ENCODE measurements around the gene PSMG1. TPM values are rescaled to one million over a fixed set of nuclear protein-coding genes. Genes with fewer than 3 reads are reported as not detected.
A peak's percentile ranks its signal among the peaks of the same experiment; 100 is the strongest.

Gene PSMG1
- total RNA-seq, 2 experiments from 2014 or later: 7.8 to 7.9 TPM

DNA sequence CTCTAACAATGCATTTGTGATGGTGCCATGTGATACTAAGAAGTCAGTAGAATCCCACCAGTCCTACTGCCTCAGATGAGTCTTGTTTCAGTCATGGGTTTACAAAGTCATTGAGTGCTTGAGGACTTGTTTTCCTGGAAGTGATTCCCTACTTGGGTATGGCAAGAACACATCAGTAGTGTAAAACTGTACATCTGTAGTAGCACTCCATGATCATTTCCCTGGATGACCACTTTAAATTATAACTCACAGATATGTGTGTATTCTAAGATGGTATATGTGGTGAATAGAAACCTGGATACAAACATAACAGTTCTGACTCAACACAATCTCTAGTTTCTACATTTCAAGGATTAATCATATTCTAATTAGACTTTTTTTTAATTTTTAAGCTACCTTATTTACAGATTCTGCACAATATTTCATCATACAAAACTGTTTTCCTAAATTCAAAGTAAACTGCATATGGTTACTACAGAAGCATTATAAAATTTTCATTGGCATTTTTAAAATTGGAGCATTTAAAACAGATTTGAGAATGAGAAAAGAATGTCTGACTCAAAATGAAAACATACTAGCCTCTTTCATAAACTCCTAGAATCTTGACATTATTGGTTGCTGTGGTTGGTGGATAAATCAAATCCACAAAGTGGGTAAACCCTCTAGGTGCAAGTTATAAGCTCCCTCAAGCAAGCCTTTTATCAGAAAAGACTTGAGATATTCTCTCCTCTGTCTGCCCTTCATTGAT lies 6.8 kb upstream of the PSMG1 start:
- no peak overlapping the region for H3K4me3 Mint-ChIP-seq
- CTCF ChIA-PET: no interaction called here
- POLR2A ChIA-PET: no interaction called here
- TF ChIP-seq, protein P1, sequence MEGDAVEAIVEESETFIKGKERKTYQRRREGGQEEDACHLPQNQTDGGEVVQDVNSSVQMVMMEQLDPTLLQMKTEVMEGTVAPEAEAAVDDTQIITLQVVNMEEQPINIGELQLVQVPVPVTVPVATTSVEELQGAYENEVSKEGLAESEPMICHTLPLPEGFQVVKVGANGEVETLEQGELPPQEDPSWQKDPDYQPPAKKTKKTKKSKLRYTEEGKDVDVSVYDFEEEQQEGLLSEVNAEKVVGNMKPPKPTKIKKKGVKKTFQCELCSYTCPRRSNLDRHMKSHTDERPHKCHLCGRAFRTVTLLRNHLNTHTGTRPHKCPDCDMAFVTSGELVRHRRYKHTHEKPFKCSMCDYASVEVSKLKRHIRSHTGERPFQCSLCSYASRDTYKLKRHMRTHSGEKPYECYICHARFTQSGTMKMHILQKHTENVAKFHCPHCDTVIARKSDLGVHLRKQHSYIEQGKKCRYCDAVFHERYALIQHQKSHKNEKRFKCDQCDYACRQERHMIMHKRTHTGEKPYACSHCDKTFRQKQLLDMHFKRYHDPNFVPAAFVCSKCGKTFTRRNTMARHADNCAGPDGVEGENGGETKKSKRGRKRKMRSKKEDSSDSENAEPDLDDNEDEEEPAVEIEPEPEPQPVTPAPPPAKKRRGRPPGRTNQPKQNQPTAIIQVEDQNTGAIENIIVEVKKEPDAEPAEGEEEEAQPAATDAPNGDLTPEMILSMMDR (IDR thresholded peaks at IDR 0.05): no peak
- Histone ChIP-seq H3K4me1 (ENCODE audit: insufficient read depth, low read length) (no peaks in the 10 kb centered on the region), H3K9me3 (ENCODE audit: control insufficient read depth in 1 of 2, insufficient read depth in 1 of 2, low read length in 2 of 2) (no peaks in the 10 kb centered on the region), H3K27me3 (ENCODE audit: control insufficient read depth in 1 of 2, insufficient read depth in 2 of 2, low read length in 2 of 2) (no peaks in the 10 kb centered on the region), H3K36me3 (ENCODE audit: insufficient read depth, low read length) (peaks cover 12% of the 10 kb centered on the region), H3K27ac (ENCODE audit: low read depth in 1 of 2, low read length in 2 of 2) (no peak overlapping the region), H3K4me3 (ENCODE audit: low read length) (no peak overlapping the region)
- intact Hi-C loops (cut with DNase I, micrococcal nuclease): no loop called here
- peak overlapping the region; percentile 19 for H3K27ac Mint-ChIP-seq
- H3K9me3 Mint-ChIP-seq: no peaks in the 10 kb centered on the region
- no peaks in the 10 kb centered on the region for H3K27me3 Mint-ChIP-seq
- peaks cover 13% of the 10 kb centered on the region for H3K36me3 Mint-ChIP-seq (ENCODE audit: low read depth)
- no peak for ATAC-seq (ENCODE audit: poor library complexity)
- no peak for DNase-seq
- peaks cover 38% of the 10 kb centered on the region for H3K4me1 Mint-ChIP-seq (ENCODE audit: low read depth)

DNA sequence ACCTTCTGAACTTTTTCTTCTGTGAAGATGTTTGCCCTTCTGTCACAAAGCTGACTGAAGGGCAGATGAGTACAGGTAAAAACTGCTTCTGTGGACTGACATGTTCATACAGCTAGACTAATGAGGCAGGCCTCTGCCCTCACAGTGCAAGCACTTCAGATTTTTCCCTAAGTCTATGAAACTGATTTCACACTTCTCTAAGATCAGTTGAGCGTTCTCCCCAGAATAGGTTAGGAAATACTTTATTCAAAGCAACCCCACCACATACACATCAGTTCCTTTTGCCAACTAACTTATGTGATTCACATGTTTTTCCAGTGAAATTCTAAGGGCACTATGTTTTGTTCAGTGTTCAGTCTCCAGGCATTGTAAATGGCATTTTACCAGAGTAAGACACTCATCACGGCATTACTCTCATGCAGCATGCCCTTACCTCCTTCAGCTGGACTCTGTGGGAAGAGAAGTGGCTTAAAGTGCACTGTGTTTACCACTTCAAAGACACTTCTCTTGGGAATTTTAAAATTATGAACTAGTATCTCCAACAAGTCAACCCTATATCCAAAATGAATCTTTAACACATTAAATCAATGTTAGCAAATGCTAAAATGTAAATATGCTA lies 5.4 kb upstream of the PSMG1 start:
- intact Hi-C loops (cut with DNase I, micrococcal nuclease): no loop called here
- H3K27me3 Mint-ChIP-seq: no peaks in the 10 kb centered on the region
- TF ChIP-seq, protein P1 (IDR thresholded peaks at IDR 0.05): no peak
- Histone ChIP-seq H3K4me1 (ENCODE audit: insufficient read depth, low read length) (peaks cover 3% of the 10 kb centered on the region), H3K27me3 (ENCODE audit: control insufficient read depth in 1 of 2, insufficient read depth in 2 of 2, low read length in 2 of 2) (no peaks in the 10 kb centered on the region), H3K27ac (ENCODE audit: low read depth in 1 of 2, low read length in 2 of 2) (peak overlapping the region in 1 of 2 donors; percentile 14), H3K4me3 (ENCODE audit: low read length) (no peak overlapping the region), H3K36me3 (ENCODE audit: insufficient read depth, low read length) (no peaks in the 10 kb centered on the region), H3K9me3 (ENCODE audit: control insufficient read depth in 1 of 2, insufficient read depth in 1 of 2, low read length in 2 of 2) (no peaks in the 10 kb centered on the region)
- ChIA-PET POLR2A (interaction anchor here (0.6 to 1.0 kb wide), 2 partner anchors 27 to 939 kb away, joined by 3 read pairs; no protein-coding TSS in a partner anchor), CTCF (no interaction called here)
- DNase-seq: no peak
- no peak for ATAC-seq (ENCODE audit: poor library complexity)
- no peak overlapping the region for H3K4me3 Mint-ChIP-seq
- H3K36me3 Mint-ChIP-seq (ENCODE audit: low read depth): peaks cover 5% of the 10 kb centered on the region
- no peaks in the 10 kb centered on the region for H3K9me3 Mint-ChIP-seq
- H3K27ac Mint-ChIP-seq: peak overlapping the region; percentile 76
- peaks cover 50% of the 10 kb centered on the region for H3K4me1 Mint-ChIP-seq (ENCODE audit: low read depth)

DNA sequence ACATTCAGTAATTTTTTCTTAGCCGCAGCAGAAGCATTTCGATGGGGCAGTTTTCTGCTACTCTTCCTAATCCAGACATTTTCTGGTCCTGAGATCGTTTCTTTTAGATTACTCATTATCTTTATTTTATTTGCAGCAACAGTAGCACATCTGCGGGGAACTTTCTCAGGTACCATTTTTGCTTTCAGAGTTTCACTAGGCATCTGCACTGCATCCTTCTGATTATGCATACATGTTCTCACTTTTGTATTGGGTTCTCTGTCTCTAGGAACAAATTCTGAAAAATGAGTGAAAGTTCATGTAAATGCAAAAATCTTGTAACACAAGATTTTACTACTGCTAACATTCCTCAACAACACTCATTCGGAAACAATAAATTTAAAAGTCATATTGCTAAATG lies 3.9 kb upstream of the PSMG1 start:
- H3K4me1 Mint-ChIP-seq (ENCODE audit: low read depth): peaks cover 62% of the 10 kb centered on the region
- no peaks in the 10 kb centered on the region for H3K27me3 ChIP-seq (ENCODE audit: control insufficient read depth in 1 of 2, insufficient read depth in 2 of 2, low read length in 2 of 2)
- ATAC-seq (ENCODE audit: poor library complexity): no peak
- no peaks in the 10 kb centered on the region for H3K36me3 ChIP-seq (ENCODE audit: insufficient read depth, low read length)
- peaks cover 11% of the 10 kb centered on the region for H3K4me1 ChIP-seq (ENCODE audit: insufficient read depth, low read length)
- H3K27ac ChIP-seq (ENCODE audit: low read depth in 1 of 2, low read length in 2 of 2): no peak overlapping the region
- no peaks in the 10 kb centered on the region for H3K9me3 Mint-ChIP-seq
- peak overlapping the region; percentile 76 for H3K27ac Mint-ChIP-seq
- H3K4me3 ChIP-seq (ENCODE audit: low read length): no peak overlapping the region
- POLR2A ChIA-PET: no interaction called here
- no peaks in the 10 kb centered on the region for H3K9me3 ChIP-seq (ENCODE audit: control insufficient read depth in 1 of 2, insufficient read depth in 1 of 2, low read length in 2 of 2)
- intact Hi-C loops (cut with DNase I, micrococcal nuclease): no loop called here
- CTCF ChIA-PET: no interaction called here
- TF ChIP-seq, protein P1 (IDR thresholded peaks at IDR 0.05): no peak
- peaks cover 20% of the 10 kb centered on the region for H3K36me3 Mint-ChIP-seq (ENCODE audit: low read depth)
- H3K4me3 Mint-ChIP-seq: peak overlapping the region; percentile 12
- no peak for DNase-seq
- H3K27me3 Mint-ChIP-seq: no peaks in the 10 kb centered on the region

Measured in CD4-positive, alpha-beta T cell (primary cell).